OCI-LY1 (cell line): ENCODE measurements around the gene DCTN1.
"Not testable (repeated sequence)": the region's sequence is repeated elsewhere in the genome, so short reads cannot be mapped to it uniquely, and the experiment has no call there.

Experiments used
- H2AFZ ChIP-seq: fragments of 200-600 bp; sonication (generic), shearing (Covaris generic); 2 replicates; pipeline ENCODE4 v1.6.0; 2014; ENCODE audit warnings: antibody characterized with exemption, mild to moderate bottlenecking, low read length
- H3F3A ChIP-seq: fragments of 200-600 bp; sonication (generic), shearing (Covaris generic); 2 replicates; pipeline ENCODE4 v1.6.0; 2014; ENCODE audit warnings: mild to moderate bottlenecking, antibody characterized with exemption, low read length, moderate library complexity; ENCODE audit not compliant: insufficient read depth
- H3K27ac ChIP-seq: fragments of 200-600 bp; sonication (generic); 2 replicates; pipeline ENCODE4 v1.5.1; 2014; ENCODE audit warnings: low read length, mixed run types, mild to moderate bottlenecking, low read depth; ENCODE audit not compliant: poor library complexity, severe bottlenecking
- H3K27me3 ChIP-seq: fragments of 200-600 bp; sonication (generic); 2 replicates; pipeline ENCODE4 v1.6.0; 2014; ENCODE audit warnings: antibody characterized with exemption, mild to moderate bottlenecking, low read length, moderate library complexity; ENCODE audit not compliant: insufficient read depth
- H3K36me3 ChIP-seq: fragments of 200-600 bp; sonication (generic); 2 replicates; pipeline ENCODE4 v1.6.1; 2014; ENCODE audit warnings: mild to moderate bottlenecking, antibody characterized with exemption, low read length, moderate library complexity, mixed read lengths; ENCODE audit not compliant: insufficient read depth
- H3K4me1 ChIP-seq: fragments of 200-600 bp; sonication (generic); 2 replicates; pipeline ENCODE4 v1.5.1; 2014; ENCODE audit warnings: mild to moderate bottlenecking, low read length, moderate library complexity; ENCODE audit not compliant: insufficient read depth, severe bottlenecking
- H3K4me2 ChIP-seq: fragments of 200-600 bp; sonication (generic), shearing (Covaris generic); 2 replicates; pipeline ENCODE4 v1.6.1; 2014; ENCODE audit warnings: low read length
- H3K4me3 ChIP-seq: fragments of 200-600 bp; sonication (generic); 2 replicates; pipeline ENCODE4 v1.5.1; 2014; ENCODE audit warnings: low read length, low read depth, mild to moderate bottlenecking, mixed read lengths; ENCODE audit not compliant: poor library complexity, severe bottlenecking
- H3K79me2 ChIP-seq: fragments of 200-600 bp; shearing (Covaris generic); 2 replicates; pipeline ENCODE4 v1.6.1; 2016; ENCODE audit warnings: mixed run types, low read length, mixed read lengths; ENCODE audit not compliant: insufficient read depth
- H3K9ac ChIP-seq: fragments of 200-600 bp; sonication (generic), shearing (Covaris generic); 2 replicates; pipeline ENCODE4 v1.6.1; 2014; ENCODE audit warnings: mild to moderate bottlenecking, low read length, mixed read lengths
- H3K9me2 ChIP-seq: fragments of 200-600 bp; sonication (generic), shearing (Covaris generic); 2 replicates; pipeline ENCODE4 v1.6.1; 2014; ENCODE audit warnings: low read depth, mild to moderate bottlenecking, low read length, mixed read lengths
- H3K9me3 ChIP-seq: fragments of 200-600 bp; shearing (Covaris generic); 2 replicates; pipeline ENCODE4 v1.6.1; 2014; ENCODE audit warnings: low read length, mixed read lengths
- H4K20me1 ChIP-seq: fragments of 200-600 bp; sonication (generic), shearing (Covaris generic); 2 replicates; pipeline ENCODE4 v1.6.0; 2016; ENCODE audit warnings: mild to moderate bottlenecking, low read length; ENCODE audit not compliant: insufficient read depth
- EZH2 ChIP-seq: fragments of 200-600 bp; sonication (generic), shearing (Covaris generic); IDR thresholded peaks from 2 replicates; pipeline ENCODE4 v1.8.0; 2017; ENCODE audit warnings: borderline replicate concordance, mixed run types, mild to moderate bottlenecking, antibody characterized with exemption, low read length, moderate library complexity, mixed read lengths
- TF ChIP-seq, protein P1 (sequence below): fragments of 200-600 bp; sonication (generic), shearing (Covaris generic); IDR thresholded peaks from 2 replicates; pipeline ENCODE4 v1.5.1; 2017; ENCODE audit warnings: mild to moderate bottlenecking, antibody characterized with exemption, low read length, moderate library complexity, mixed read lengths

Gene DCTN1

DNA sequence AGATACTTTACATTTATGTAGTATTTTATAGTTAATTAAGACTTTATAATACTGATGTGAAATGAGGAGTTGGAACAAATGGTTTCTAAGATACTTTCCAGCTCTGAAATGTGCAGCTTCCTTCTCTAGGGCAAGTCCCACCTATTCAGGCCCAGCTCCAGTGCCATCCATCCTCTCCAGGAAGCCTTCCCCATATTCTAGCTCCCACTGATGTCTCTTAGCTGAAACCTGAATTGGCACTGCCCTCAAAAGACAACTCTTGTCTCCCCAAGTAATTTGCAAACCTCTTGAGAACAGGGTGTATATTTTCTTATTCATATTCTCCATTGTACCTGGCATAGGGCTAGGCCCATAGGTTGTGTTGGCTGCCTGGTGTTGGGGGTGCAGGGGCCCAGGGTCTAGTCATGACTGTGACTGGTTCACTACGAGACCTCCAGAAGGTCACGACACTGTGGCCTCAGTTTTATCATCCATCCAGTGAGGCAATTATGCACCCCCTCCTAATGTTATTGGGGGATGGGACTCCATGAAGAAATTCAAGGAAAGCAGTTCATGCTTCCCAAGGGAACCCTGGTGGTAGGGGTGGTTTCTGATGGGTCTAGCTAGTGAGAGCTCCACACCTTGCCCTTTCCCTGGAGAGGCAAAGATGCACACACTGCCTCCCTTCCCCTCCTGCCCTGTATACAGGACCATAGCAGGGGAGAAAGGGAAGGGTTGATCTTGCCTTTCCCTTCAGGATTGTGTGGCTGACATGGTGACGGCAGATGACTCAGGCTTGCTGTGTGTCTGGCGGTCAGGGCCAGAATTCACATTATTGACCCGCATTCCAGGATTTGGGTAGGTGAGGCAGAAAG lies 44.3 kb upstream of the DCTN1 start:
- H3K9ac ChIP-seq = no peak overlapping the region
- H3K4me3 ChIP-seq = no peak overlapping the region
- H3K27ac ChIP-seq = no peak overlapping the region
- H3K9me3 ChIP-seq = no peaks in the 10 kb centered on the region
- no peaks in the 10 kb centered on the region for H3K79me2 ChIP-seq
- H4K20me1 ChIP-seq = no peaks in the 10 kb centered on the region
- no peak overlapping the region for H3K4me2 ChIP-seq
- no peaks in the 10 kb centered on the region for H3K27me3 ChIP-seq
- no peaks in the 10 kb centered on the region for H3F3A ChIP-seq
- TF ChIP-seq EZH2 = no peak
- TF ChIP-seq, protein P1, sequence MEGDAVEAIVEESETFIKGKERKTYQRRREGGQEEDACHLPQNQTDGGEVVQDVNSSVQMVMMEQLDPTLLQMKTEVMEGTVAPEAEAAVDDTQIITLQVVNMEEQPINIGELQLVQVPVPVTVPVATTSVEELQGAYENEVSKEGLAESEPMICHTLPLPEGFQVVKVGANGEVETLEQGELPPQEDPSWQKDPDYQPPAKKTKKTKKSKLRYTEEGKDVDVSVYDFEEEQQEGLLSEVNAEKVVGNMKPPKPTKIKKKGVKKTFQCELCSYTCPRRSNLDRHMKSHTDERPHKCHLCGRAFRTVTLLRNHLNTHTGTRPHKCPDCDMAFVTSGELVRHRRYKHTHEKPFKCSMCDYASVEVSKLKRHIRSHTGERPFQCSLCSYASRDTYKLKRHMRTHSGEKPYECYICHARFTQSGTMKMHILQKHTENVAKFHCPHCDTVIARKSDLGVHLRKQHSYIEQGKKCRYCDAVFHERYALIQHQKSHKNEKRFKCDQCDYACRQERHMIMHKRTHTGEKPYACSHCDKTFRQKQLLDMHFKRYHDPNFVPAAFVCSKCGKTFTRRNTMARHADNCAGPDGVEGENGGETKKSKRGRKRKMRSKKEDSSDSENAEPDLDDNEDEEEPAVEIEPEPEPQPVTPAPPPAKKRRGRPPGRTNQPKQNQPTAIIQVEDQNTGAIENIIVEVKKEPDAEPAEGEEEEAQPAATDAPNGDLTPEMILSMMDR = no peak
- no peak overlapping the region for H2AFZ ChIP-seq
- H3K9me2 ChIP-seq = no peaks in the 10 kb centered on the region
- peaks cover 19% of the 10 kb centered on the region for H3K4me1 ChIP-seq
- H3K36me3 ChIP-seq = no peaks in the 10 kb centered on the region

DNA sequence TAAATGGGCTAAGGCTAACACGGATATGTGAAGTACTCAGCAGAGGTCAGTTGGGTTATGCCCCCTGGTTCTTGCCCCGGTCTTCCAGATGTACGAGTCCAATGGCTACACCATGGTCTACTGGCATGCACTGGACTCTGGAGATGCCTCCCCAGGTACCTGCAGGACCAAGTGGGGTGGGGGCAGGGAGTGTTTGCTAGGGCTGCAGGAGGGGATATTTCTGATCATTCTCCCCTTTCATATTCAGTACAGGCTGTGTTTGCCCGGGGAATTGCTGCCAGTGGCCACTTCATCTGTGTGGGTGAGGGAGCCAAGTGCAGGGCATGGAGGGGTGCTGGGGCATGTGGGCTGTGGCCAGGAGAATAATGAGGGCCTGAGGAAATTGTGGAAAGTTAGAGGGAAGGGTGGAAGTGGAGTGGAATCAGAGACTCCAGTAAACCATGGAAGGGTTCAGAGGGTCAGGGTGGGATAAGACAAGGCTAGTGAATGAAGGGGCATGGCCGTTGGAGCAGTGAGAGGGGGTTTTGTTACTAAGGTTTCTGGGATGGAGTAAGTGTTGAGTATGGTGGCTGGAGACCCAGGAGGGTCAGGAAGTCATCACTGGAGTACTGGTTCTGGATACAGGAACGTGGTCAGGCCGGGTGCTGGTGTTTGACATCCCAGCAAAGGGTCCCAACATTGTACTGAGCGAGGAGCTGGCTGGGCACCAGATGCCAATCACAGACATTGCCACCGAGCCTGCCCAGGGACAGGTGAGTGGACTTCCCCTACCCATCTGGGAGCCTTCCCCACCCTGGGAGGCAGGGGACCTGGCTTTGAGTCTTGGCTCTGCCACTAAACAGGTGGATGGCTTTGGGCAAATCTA lies 43.4 kb upstream of the DCTN1 start:
- Histone ChIP-seq H3K4me3 (no peak overlapping the region), H3K27ac (no peak overlapping the region), H3K4me2 (no peak overlapping the region), H3K9ac (no peak overlapping the region), H3K9me2 (no peaks in the 10 kb centered on the region), H4K20me1 (no peaks in the 10 kb centered on the region), H3F3A (no peaks in the 10 kb centered on the region), H3K27me3 (no peaks in the 10 kb centered on the region), H3K9me3 (no peaks in the 10 kb centered on the region), H3K36me3 (no peaks in the 10 kb centered on the region), H2AFZ (no peak overlapping the region), H3K4me1 (peaks cover 22% of the 10 kb centered on the region), H3K79me2 (no peaks in the 10 kb centered on the region)
- TF ChIP-seq, protein P1 = no peak
- no peak for TF ChIP-seq EZH2

DNA sequence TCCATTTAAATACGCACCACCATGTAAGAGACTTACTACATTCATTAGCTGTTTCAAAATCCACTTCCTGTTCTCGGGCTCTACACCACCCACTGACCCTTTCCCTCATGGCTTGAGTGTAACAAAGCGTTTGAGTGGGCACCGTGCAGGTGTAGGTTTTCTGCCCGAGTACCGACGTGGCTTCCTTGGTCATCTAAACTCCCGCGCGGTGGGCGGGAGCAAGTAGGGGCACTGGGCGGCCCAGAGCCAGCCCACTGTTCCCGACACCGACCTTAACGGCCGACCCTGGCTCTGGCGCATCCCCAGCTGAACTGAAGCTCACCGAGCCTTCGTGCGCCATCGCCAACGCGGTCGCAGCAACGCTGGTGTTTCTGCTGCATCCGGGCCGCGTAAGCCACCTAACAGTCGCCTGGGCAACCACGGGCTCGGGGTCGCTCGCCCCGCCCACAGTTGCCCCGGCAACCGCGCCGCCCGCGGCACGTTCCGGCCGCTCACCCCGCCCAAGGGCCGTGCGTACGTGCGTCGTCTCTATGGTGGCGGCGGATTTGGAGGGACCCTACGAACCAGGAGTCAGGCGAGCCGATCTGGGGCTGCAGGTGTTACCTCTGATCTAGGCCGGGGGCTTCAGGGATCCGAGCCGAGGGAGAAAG lies 41.2 kb upstream of the DCTN1 start, which contains the start of the genes C2orf81 and WDR54:
Gene C2orf81, minus strand, starts transcription at position 399 of the 650 bp plus-strand sequence. Its CDS starts 59 bp downstream, at position 340.
Gene WDR54, plus strand, starts transcription at position 510 of the 650 bp plus-strand sequence. CDS start 424 bp downstream, outside the sequence.
- H3K4me2 ChIP-seq = peak within 1 kb of the TSS; percentile 84
- no peaks in the 10 kb centered on the region for H4K20me1 ChIP-seq
- peak within 1 kb of the TSS; percentile 63 for H3K9ac ChIP-seq
- no peaks in the 10 kb centered on the region for H3K36me3 ChIP-seq
- peak within 1 kb of the TSS; percentile 68 for H3K4me3 ChIP-seq
- TF ChIP-seq, protein P1 = no peak
- TF ChIP-seq EZH2 = no peak
- no peaks in the 10 kb centered on the region for H3K79me2 ChIP-seq
- no peaks in the 10 kb centered on the region for H3K27me3 ChIP-seq
- no peaks in the 10 kb centered on the region for H3K9me3 ChIP-seq
- H3F3A ChIP-seq = no peaks in the 10 kb centered on the region
- H2AFZ ChIP-seq = peak within 1 kb of the TSS; percentile 65; the same call in 1 of the 2 replicates
- H3K27ac ChIP-seq = no peak within 1 kb of the TSS
- H3K4me1 ChIP-seq = peaks cover 22% of the 10 kb centered on the region
- H3K9me2 ChIP-seq = no peaks in the 10 kb centered on the region

DNA sequence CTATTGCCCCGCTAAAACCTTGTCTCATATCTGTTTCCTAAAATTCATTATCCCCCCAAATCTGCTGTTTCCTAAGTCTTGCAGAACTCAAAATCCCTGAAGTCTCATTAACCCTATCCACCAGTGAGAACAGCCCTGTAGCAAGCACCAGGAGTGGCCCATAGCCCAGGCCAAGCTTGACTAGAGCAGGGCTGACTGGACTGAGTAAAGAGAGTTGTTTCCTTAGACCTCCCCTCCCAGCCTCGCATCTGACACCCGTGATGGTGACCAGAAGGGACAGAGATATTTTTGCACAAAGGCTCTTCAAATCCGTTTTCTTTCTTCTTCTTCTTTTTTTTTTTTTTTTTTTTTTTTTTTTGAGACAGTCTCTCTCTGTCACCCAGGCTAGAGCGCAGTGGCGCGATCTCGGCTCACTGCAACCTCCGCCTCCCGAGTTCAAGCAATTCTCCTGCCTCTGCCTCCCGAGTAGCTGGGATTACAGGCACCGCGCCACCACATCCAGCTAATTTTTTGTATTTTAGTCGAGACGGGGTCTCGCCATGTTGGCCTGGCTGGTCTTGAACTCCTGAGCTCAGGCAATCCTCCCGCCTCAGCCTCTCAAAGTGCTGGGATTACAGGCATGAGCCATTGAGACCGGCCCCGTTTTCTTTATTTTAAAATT lies 40.5 kb upstream of the DCTN1 start:
- not testable (repeated sequence) for H3K27ac ChIP-seq, H3K9me2 ChIP-seq, H3K27me3 ChIP-seq, H4K20me1 ChIP-seq, H3K36me3 ChIP-seq, H3K9me3 ChIP-seq, H3K79me2 ChIP-seq, H3F3A ChIP-seq, H2AFZ ChIP-seq
- Histone ChIP-seq H3K9ac (peak overlapping the region; percentile 55; the same call in 1 of the 2 replicates), H3K4me3 (peak overlapping the region; percentile 68), H3K4me1 (peaks cover 22% of the 10 kb centered on the region), H3K4me2 (peak overlapping the region; percentile 84)
